Measurements from ENCODE around the gene FOXC2. TPM values are rescaled to one million over a fixed set of nuclear protein-coding genes. Genes with fewer than 3 reads are reported as not detected.
A peak's percentile ranks its signal among the peaks of the same experiment; 100 is the strongest.

The FOXC2 gene
- total RNA-seq, 1 donor from 2014 or later = 0.42 TPM

- DNase-seq (ENCODE audit: low spot score) = no peak
These were observed 6.0 kb downstream of the FOXC2 start for GRCh38 chr16:86572606-86573005.

- no peak for DNase-seq (ENCODE audit: low spot score)
These were observed 6.6 kb downstream of the FOXC2 start for GRCh38 chr16:86573215-86573614.

DNA sequence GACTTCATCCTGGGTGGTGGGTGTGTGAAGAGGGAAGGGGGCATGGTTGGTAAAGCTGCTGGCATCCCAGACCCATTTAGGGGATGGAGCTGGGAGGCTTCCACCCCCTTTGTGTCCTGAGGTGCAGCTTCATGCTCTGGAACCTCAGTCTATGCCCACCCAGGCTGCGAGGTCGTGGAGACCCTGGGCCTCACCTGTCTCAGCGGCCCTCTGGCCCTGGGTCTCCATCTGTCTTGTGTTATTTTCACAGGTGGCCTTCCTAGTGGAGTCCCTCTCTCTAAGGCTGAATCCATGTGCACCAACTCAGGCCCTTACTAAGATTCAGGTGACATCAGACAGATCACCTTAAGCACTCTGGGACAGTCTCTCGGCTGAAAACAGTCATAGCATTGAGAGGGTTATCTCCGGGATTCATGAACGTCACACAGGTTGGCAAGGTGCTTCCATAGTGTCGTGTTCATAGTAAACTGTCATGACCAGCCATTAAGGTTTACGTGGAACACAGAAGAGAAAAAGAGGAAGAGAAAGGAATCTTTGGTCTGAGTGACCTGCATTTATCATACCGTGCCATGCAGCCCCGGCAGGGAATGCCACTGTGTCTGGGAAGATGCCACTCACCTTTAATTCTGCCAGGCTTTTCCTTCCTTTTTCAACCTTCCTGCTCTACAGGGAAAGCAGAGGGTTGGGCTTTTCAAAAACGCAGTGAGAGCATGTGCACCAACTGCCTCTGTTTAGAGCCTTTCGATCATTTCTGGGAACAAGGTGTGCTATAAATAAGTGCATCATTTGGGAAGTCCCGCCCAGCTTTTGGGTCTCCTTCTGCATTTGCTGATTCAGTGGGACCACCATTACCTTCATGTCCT is 7.2 kb downstream of the FOXC2 start:
- DNase-seq (ENCODE audit: low spot score) = no peak

GRCh38 chr16:86574646-86575045 is 8.0 kb downstream of the FOXC2 start:
- DNase-seq (ENCODE audit: low spot score) = peak; percentile 76

DNA sequence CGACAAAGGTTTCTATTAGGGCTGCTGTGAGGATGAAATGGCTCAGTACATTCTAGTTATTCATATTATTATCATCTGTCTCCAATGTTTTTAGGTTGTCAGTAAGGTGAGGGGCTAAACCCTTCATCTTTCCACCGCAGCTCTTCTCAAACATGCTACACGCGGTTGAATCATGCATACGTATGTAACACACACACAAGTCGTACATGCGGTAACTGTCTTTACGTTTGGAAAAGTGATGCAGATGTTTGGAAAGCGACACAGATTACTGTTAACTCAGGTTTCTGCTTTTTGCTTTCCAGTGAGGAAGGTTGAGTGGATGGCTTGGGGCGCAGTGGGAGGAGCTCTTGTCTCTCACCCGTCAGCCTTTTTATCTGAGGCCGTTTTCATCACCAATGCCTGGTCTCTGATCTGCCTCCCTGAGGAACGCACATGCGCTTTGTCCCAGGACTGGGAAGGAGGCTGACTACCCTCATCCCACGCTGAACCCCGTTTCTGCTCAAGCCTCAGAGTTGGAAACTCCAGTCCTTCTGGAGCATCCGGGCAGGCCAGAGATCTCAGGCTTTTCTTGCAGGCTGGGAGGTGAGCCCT is 8.6 kb downstream of the FOXC2 start:
- DNase-seq (ENCODE audit: low spot score) = no peak

- DNase-seq (ENCODE audit: low spot score) = peak; percentile 90
These were observed 9.3 kb downstream of the FOXC2 start for GRCh38 chr16:86575754-86576557.

DNA sequence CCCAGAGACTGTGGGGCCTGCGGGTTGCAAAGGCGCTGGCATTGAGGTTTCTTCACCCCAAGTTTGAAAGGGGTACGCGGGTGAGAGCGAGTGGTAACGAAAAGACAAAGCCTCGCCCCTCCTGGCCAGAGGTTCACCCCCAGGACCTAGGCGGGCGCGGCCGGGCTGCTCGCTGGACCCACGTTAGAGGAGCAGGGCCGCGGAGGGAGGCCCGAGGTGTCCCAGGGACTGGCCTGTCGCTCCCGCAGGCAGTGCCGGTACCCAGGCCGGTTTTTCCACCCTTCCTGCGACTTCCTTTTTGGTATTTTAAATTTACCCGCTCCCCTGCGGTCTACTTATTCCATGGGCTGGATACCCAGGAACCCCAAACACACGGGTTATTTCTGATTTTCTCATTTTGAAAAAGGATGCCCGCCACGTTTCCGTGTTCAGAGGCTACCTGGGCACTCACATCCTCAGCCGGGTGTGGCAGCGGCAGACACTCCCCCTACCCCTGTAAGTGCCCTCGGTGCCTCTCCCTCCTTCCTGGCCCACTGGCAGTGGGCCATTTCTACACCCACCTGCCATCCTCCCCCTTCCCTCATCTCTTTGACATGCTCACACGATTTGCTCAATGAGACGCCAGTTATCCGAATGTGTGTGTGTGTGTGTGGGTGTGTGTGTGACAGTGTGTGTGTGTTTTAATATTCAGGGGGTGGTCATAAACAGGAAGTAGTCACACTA is 10.1 kb downstream of the FOXC2 start:
- DNase-seq (ENCODE audit: low spot score) = no peak

GRCh38 chr16:86577314-86577971 is 10.8 kb downstream of the FOXC2 start:
- no peak for DNase-seq (ENCODE audit: low spot score)

DNA sequence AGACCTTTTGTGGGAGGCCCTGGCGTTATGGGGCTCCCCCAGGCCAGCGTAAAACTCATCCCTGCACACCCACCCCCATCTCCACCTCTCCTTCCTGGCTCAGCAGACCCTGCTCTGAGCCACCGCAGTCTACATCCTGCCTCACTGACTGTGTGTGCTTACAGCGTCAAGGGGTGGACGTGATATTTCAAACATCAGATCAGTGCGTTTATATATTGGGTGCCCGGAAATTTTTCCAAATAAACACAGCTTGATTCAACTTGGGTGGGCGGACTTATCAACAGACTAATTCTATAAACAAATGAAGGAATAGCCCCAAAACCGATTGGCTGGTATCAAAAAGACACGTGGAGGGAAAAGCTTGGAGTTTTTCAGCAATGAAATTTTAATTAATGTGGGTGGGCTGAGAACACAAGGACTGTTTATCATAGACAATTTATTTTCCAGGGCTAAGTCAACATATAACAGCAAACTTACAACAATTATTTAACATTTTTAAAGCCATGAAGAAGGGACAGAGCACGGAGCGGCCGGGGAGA is 11.5 kb downstream of the FOXC2 start, which contains the start of gene FOXL1:
TSS of gene FOXL1 (plus strand) at position 489 of the 539 bp plus-strand sequence. CDS start 175 bp downstream, outside the sequence.
- DNase-seq (ENCODE audit: low spot score) = no peak

DNA sequence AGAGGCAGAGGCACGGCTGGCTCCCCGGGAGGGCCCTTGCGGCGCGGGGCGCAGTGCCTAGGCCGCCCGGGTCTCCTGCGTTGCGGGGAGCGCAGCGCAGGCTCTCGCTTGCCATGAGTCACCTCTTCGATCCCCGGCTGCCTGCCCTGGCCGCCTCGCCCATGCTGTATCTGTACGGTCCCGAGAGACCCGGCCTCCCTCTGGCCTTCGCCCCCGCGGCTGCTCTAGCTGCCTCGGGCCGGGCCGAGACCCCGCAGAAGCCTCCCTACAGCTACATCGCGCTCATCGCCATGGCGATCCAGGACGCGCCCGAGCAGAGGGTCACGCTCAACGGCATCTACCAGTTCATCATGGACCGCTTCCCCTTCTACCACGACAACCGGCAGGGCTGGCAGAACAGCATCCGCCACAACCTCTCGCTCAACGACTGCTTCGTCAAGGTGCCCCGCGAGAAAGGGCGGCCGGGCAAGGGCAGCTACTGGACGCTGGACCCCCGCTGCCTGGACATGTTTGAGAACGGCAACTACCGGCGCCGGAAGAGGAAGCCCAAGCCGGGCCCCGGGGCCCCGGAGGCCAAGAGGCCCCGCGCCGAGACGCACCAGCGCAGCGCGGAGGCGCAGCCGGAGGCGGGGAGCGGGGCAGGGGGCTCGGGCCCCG is 12.1 kb downstream of the FOXC2 start:
- DNase-seq (ENCODE audit: low spot score) = no peak

- no peak for DNase-seq (ENCODE audit: low spot score)
These were observed 12.8 kb downstream of the FOXC2 start for GRCh38 chr16:86579268-86580062.

GRCh38 chr16:86580063-86580790 is 13.6 kb downstream of the FOXC2 start:
- no peak for DNase-seq (ENCODE audit: low spot score)

DNA sequence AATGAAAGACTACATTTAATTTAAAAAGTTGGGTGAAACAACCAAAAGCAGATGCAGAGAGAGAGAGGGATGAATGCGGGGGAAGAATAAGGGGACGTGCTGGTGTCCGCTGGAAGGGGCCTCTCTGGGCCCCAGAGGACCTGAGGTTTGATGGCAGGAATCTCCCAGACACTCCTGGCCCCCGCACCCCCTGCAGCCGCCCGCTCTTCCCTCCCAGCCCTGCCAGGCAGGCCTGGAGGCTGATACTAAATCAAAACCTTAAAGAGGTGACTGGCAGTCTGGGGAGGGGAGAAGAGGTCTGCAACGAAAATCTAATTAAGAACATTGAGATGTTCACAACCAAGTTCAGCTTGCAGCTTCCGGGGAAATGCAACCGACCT is 14.2 kb downstream of the FOXC2 start:
- DNase-seq (ENCODE audit: low spot score) = no peak

- DNase-seq (ENCODE audit: low spot score) = no peak
These were observed 14.8 kb downstream of the FOXC2 start for GRCh38 chr16:86581458-86581857.

DNA sequence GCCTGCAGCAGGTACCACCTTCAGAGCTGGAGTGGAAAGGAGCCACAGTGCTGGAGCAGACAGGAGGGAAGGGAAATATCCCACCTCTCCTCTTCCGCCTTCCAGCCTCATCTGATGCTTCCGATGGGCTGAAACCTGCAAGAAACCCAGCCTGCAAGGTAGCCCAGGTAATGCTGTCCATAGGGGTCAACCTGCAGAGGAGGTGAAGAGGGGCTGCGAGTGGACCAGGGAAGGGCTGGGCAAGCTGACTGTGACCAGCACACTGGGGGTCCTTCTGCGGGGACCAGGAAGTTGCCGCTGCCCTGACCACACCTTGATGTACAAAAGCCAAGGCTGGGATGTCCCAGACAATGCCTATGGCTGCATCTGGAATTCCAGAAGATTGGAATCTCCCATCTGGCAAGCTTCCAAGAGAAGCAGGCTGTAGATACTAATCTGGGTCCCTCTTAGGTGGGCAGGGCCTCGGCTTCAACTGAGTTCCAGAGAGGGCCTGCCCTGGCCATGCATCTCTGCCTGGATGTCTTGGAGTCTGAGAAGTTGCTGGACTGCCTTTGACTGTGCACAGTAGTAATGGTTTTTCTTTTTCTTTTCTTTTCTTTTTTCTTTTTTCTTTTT is 17.5 kb downstream of the FOXC2 start:
- no peak for DNase-seq (ENCODE audit: low spot score)

GRCh38 chr16:86584726-86585721 is 18.4 kb downstream of the FOXC2 start:
- DNase-seq (ENCODE audit: low spot score) = no peak
